WTC11 (cell line): Measurements from ENCODE around the gene CYBA. TPM values are rescaled to one million over a fixed set of nuclear protein-coding genes. Genes with fewer than 3 reads are reported as not detected.

ENCODE experiments used
- ATAC-seq: fragments of 200-7000 bp; cut with Tn5 transposase; 2 replicates; pipeline ENCODE4 v1.10.0; 2021; ENCODE audit warnings: mild to moderate bottlenecking, moderate library complexity
- CTCF ChIA-PET: fragments of 300-600 bp; sonication (Branson Sonifier 250); formaldehyde crosslinking; loops from one replicate; lab custom pipeline; 2021; ENCODE audit warnings: antibody characterized with exemption; lab: Charles Lee
- POLR2A ChIA-PET: fragments of 350-600 bp; sonication (Branson Sonifier 250); formaldehyde crosslinking; loops from one replicate; lab custom pipeline; 2021; ENCODE audit warnings: antibody characterized with exemption; lab: Charles Lee
- DNase-seq: peaks from one replicate; pipeline ENCODE4 v3.0.0; 2021; ENCODE audit warnings: low spot score
- H3K27ac Mint-ChIP-seq: 2 replicates; pipeline ENCODE4 v1.8.0; 2021; ENCODE audit warnings: mixed read lengths
- H3K27me3 Mint-ChIP-seq: 2 replicates; pipeline ENCODE4 v1.8.0; 2021; ENCODE audit warnings: low read depth, mild to moderate bottlenecking, moderate library complexity, mixed read lengths
- H3K36me3 Mint-ChIP-seq: 2 replicates; pipeline ENCODE4 v1.8.0; 2021; ENCODE audit warnings: mixed read lengths
- H3K4me1 Mint-ChIP-seq: 2 replicates; pipeline ENCODE4 v1.8.0; 2022; ENCODE audit warnings: mixed read lengths
- H3K4me3 Mint-ChIP-seq: 2 replicates; pipeline ENCODE4 v1.8.0; 2021; ENCODE audit warnings: mild to moderate bottlenecking, moderate library complexity, mixed read lengths
- H3K9me3 Mint-ChIP-seq: 2 replicates; pipeline ENCODE4 v1.8.0; 2021; ENCODE audit warnings: mixed read lengths
- ERG ChIP-seq: fragments of 250-450 bp; sonication (Bioruptor Pico); IDR thresholded peaks from 2 replicates; pipeline ENCODE4 v1.8.0; 2021; ENCODE audit warnings: mild to moderate bottlenecking
- RORB ChIP-seq: fragments of 250-450 bp; sonication (Bioruptor Pico); IDR thresholded peaks from 2 replicates; pipeline ENCODE4 v1.9.0; 2021; ENCODE audit warnings: mild to moderate bottlenecking
- SOX15 ChIP-seq: fragments of 250-450 bp; sonication (Bioruptor Pico); IDR thresholded peaks from 2 replicates; pipeline ENCODE4 v1.9.0; 2021; ENCODE audit warnings: mild to moderate bottlenecking
- TEAD1 ChIP-seq: sonication (generic); formaldehyde crosslinking; IDR thresholded peaks from 2 replicates; pipeline ENCODE4 v1.8.0; 2022; ENCODE audit warnings: mild to moderate bottlenecking, missing genetic modification reagents
- ZMAT4 ChIP-seq: fragments of 250-450 bp; sonication (Bioruptor Pico); IDR thresholded peaks from 2 replicates; pipeline ENCODE4 v1.9.0; 2021; ENCODE audit warnings: mild to moderate bottlenecking
- ZNF416 ChIP-seq: fragments of 250-450 bp; sonication (Bioruptor Pico); IDR thresholded peaks from 2 replicates; pipeline ENCODE4 v1.9.0; 2021; ENCODE audit warnings: mild to moderate bottlenecking, inconsistent platforms
- ZNF423 ChIP-seq: fragments of 250-450 bp; sonication (Bioruptor Pico); IDR thresholded peaks from 2 replicates; pipeline ENCODE4 v2.1.2; 2022; ENCODE audit warnings: mild to moderate bottlenecking, moderate library complexity
- total RNA-seq: library from RNA; stranded (reverse); gene quantifications from 3 replicates; pipeline ENCODE4 v1.2.3, GENCODE V29; 2021
- TF ChIP-seq, protein P1 (sequence below): sonication (generic); formaldehyde crosslinking; IDR thresholded peaks from 2 replicates; pipeline ENCODE4 v1.8.0; 2023; ENCODE audit warnings: missing genetic modification reagents, mild to moderate bottlenecking, borderline replicate concordance
- TF ChIP-seq, protein P2 (sequence below): sonication (generic); formaldehyde crosslinking; IDR thresholded peaks from 2 replicates; pipeline ENCODE4 v1.8.0; 2023; ENCODE audit warnings: missing genetic modification reagents
- TF ChIP-seq, protein P3 (sequence below): sonication (generic); formaldehyde crosslinking; IDR thresholded peaks from 2 replicates; pipeline ENCODE4 v1.8.1; 2023; ENCODE audit warnings: mild to moderate bottlenecking, missing genetic modification reagents, borderline replicate concordance

The CYBA gene
- total RNA-seq, 1 experiment from 2014 or later: 169 TPM

- TF ChIP-seq, protein P1, sequence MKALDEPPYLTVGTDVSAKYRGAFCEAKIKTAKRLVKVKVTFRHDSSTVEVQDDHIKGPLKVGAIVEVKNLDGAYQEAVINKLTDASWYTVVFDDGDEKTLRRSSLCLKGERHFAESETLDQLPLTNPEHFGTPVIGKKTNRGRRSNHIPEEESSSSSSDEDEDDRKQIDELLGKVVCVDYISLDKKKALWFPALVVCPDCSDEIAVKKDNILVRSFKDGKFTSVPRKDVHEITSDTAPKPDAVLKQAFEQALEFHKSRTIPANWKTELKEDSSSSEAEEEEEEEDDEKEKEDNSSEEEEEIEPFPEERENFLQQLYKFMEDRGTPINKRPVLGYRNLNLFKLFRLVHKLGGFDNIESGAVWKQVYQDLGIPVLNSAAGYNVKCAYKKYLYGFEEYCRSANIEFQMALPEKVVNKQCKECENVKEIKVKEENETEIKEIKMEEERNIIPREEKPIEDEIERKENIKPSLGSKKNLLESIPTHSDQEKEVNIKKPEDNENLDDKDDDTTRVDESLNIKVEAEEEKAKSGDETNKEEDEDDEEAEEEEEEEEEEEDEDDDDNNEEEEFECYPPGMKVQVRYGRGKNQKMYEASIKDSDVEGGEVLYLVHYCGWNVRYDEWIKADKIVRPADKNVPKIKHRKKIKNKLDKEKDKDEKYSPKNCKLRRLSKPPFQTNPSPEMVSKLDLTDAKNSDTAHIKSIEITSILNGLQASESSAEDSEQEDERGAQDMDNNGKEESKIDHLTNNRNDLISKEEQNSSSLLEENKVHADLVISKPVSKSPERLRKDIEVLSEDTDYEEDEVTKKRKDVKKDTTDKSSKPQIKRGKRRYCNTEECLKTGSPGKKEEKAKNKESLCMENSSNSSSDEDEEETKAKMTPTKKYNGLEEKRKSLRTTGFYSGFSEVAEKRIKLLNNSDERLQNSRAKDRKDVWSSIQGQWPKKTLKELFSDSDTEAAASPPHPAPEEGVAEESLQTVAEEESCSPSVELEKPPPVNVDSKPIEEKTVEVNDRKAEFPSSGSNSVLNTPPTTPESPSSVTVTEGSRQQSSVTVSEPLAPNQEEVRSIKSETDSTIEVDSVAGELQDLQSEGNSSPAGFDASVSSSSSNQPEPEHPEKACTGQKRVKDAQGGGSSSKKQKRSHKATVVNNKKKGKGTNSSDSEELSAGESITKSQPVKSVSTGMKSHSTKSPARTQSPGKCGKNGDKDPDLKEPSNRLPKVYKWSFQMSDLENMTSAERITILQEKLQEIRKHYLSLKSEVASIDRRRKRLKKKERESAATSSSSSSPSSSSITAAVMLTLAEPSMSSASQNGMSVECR: no peak
- TF ChIP-seq ZNF416 (CRISPR knock-in tag): no peak
- no peak for TF ChIP-seq RORB (CRISPR knock-in tag)
- TF ChIP-seq, protein P2, sequence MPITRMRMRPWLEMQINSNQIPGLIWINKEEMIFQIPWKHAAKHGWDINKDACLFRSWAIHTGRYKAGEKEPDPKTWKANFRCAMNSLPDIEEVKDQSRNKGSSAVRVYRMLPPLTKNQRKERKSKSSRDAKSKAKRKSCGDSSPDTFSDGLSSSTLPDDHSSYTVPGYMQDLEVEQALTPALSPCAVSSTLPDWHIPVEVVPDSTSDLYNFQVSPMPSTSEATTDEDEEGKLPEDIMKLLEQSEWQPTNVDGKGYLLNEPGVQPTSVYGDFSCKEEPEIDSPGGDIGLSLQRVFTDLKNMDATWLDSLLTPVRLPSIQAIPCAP (CRISPR knock-in tag): no peak
Measured at GRCh38 chr16:88700322-88700635, 49.4 kb upstream of the CYBA start (continued).

DNA sequence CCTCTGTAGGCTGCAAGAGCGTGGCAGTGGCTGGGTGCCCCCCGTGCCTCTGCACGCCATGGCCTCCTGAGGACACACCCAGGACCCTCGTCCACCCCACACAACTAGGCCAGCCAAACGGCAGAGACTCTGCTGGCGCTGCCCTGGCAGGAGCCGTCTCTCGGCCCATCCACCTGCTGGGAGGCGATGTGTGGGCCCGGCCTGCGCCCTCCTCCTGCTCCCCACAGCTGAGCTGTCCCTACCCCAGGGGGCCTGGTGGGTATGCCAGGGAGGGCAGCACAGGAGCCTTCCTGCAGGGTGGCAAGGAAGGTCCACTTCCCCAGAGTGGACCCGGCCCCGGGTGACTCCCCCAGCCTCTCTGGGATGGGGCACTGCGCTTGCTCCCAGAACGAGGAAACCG lies 48.3 kb upstream of the CYBA start:
- TF ChIP-seq SOX15 (CRISPR knock-in tag): no peak
- TF ChIP-seq ERG: no peak
- no peak for TF ChIP-seq TEAD1 (CRISPR knock-in tag)
- CTCF ChIA-PET: interaction anchor here (1.8 kb wide), 1 partner anchor 14 kb away, joined by 6 read pairs; no protein-coding TSS in a partner anchor
- Mint-ChIP-seq H3K36me3 (peaks cover 3% of the 10 kb centered on the region; the same call in 1 of the 2 replicates), H3K27me3 (no peaks in the 10 kb centered on the region), H3K4me1 (peaks cover 4% of the 10 kb centered on the region), H3K9me3 (no peaks in the 10 kb centered on the region), H3K27ac (no peak overlapping the region), H3K4me3 (no peak overlapping the region)
- ATAC-seq: no peak
- no peak for DNase-seq
- POLR2A ChIA-PET: no interaction called here

- ATAC-seq: no peak
- Mint-ChIP-seq H3K27ac (no peak overlapping the region), H3K36me3 (peaks cover 3% of the 10 kb centered on the region; the same call in 1 of the 2 replicates), H3K27me3 (no peaks in the 10 kb centered on the region), H3K4me3 (no peak overlapping the region), H3K4me1 (no peaks in the 10 kb centered on the region), H3K9me3 (no peaks in the 10 kb centered on the region)
- TF ChIP-seq, protein P3, sequence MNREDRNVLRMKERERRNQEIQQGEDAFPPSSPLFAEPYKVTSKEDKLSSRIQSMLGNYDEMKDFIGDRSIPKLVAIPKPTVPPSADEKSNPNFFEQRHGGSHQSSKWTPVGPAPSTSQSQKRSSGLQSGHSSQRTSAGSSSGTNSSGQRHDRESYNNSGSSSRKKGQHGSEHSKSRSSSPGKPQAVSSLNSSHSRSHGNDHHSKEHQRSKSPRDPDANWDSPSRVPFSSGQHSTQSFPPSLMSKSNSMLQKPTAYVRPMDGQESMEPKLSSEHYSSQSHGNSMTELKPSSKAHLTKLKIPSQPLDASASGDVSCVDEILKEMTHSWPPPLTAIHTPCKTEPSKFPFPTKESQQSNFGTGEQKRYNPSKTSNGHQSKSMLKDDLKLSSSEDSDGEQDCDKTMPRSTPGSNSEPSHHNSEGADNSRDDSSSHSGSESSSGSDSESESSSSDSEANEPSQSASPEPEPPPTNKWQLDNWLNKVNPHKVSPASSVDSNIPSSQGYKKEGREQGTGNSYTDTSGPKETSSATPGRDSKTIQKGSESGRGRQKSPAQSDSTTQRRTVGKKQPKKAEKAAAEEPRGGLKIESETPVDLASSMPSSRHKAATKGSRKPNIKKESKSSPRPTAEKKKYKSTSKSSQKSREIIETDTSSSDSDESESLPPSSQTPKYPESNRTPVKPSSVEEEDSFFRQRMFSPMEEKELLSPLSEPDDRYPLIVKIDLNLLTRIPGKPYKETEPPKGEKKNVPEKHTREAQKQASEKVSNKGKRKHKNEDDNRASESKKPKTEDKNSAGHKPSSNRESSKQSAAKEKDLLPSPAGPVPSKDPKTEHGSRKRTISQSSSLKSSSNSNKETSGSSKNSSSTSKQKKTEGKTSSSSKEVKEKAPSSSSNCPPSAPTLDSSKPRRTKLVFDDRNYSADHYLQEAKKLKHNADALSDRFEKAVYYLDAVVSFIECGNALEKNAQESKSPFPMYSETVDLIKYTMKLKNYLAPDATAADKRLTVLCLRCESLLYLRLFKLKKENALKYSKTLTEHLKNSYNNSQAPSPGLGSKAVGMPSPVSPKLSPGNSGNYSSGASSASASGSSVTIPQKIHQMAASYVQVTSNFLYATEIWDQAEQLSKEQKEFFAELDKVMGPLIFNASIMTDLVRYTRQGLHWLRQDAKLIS: no peak
- TF ChIP-seq ZMAT4 (CRISPR knock-in tag) (no peak), ZNF423 (no peak), ERG (no peak)
- ChIA-PET POLR2A (no interaction called here), CTCF (interaction anchor here (1.0 to 2.2 kb wide), 10 partner anchors 11 to 138 kb away, joined by 3 to 21 read pairs (median 4); partner anchors contain the start of gene IL17C)
- DNase-seq: no peak
Measured at GRCh38 chr16:88698646-88699045, 47.8 kb upstream of the CYBA start.
